IMR-90 (cell line): ENCODE data around the gene MPP2. TPM values are rescaled to one million over a fixed set of nuclear protein-coding genes. Genes with fewer than 3 reads are reported as not detected.

Source experiments
- ATAC-seq: fragments of 200-7000 bp; cut with Tn5 transposase; 2 replicates; pipeline ENCODE4 v1.9.1; 2020; ENCODE audit warnings: low read depth, mild to moderate bottlenecking, moderate library complexity
- BruUV-seq: library from RNA; stranded (reverse); fragments of 400-500 nt; replicated peaks from 2 replicates; lab custom pipeline; 2021; lab: Mats Ljungman, UMichigan
- CTCF ChIA-PET: fragments of 300-600 bp; formaldehyde crosslinking; extraction: SDS; loops from one replicate; lab custom pipeline; 2021; ENCODE audit warnings: antibody characterized with exemption; lab: Yijun Ruan, JAX
- POLR2A ChIA-PET: fragments of 300-600 bp; sonication (Branson Sonifier 250); formaldehyde crosslinking; loops from one replicate; lab custom pipeline; 2022; ENCODE audit warnings: antibody characterized with exemption; ENCODE audit not compliant: unreplicated experiment; lab: Charles Lee
- DNase-seq: peaks from one replicate; pipeline ENCODE4 v3.0.0; 2013
- H2AFZ ChIP-seq: replicated peaks from 2 replicates; pipeline ENCODE3; 2013; ENCODE audit warnings: low read length, mild to moderate bottlenecking; ENCODE audit not compliant: poor library complexity
- H2AK5ac ChIP-seq: 2 replicates; pipeline ENCODE4 v1.6.1; 2013; ENCODE audit warnings: low read depth, low read length, inconsistent platforms
- H2AK9ac ChIP-seq: replicated peaks from 2 replicates; pipeline ENCODE3; 2013; ENCODE audit warnings: mild to moderate bottlenecking, low read depth, low read length, moderate library complexity; ENCODE audit not compliant: poor library complexity
- H2BK120ac ChIP-seq: 2 replicates; pipeline ENCODE4 v1.6.1; 2013; ENCODE audit warnings: low read depth, low read length, inconsistent platforms
- H2BK15ac ChIP-seq: 3 replicates; pipeline ENCODE4 v1.6.1; 2013; ENCODE audit warnings: low read depth, low read length, inconsistent platforms
- H2BK20ac ChIP-seq: 2 replicates; pipeline ENCODE4 v1.6.1; 2013; ENCODE audit warnings: low read depth, mild to moderate bottlenecking, inconsistent platforms, low read length, moderate library complexity
- H2BK5ac ChIP-seq: 2 replicates; pipeline ENCODE4 v1.6.1; 2013; ENCODE audit warnings: mild to moderate bottlenecking, low read depth, low read length, inconsistent platforms; ENCODE audit not compliant: poor library complexity, severe bottlenecking
- H3K14ac ChIP-seq: replicated peaks from 2 replicates; pipeline ENCODE4 v1.6.1; 2013; ENCODE audit warnings: low read depth, low read length, inconsistent platforms
- H3K18ac ChIP-seq: 2 replicates; pipeline ENCODE4 v1.6.1; 2013; ENCODE audit warnings: low read depth, low read length, control low read depth
- H3K23ac ChIP-seq: 2 replicates; pipeline ENCODE4 v1.6.1; 2013; ENCODE audit warnings: low read depth, low read length, inconsistent platforms
- H3K27ac ChIP-seq: 2 replicates; pipeline ENCODE4 v1.5.1; 2013; ENCODE audit warnings: mild to moderate bottlenecking, control low read depth, low read length; ENCODE audit not compliant: insufficient read depth
- H3K27me3 ChIP-seq: 2 replicates; pipeline ENCODE4 v1.6.1; 2013; ENCODE audit warnings: low read length; ENCODE audit not compliant: control insufficient read depth, insufficient read depth
- H3K36me3 ChIP-seq: 2 replicates; pipeline ENCODE4 v1.6.1; 2013; ENCODE audit warnings: low read length, mixed read lengths; ENCODE audit not compliant: control insufficient read depth, insufficient read depth
- H3K4ac ChIP-seq: 2 replicates; pipeline ENCODE4 v1.6.1; 2013; ENCODE audit warnings: low read depth, low read length, inconsistent platforms
- H3K4me1 ChIP-seq: 2 replicates; pipeline ENCODE4 v1.6.1; 2013; ENCODE audit warnings: low read length, mixed read lengths; ENCODE audit not compliant: control insufficient read depth, insufficient read depth
- H3K4me2 ChIP-seq: 2 replicates; pipeline ENCODE4 v1.6.1; 2013; ENCODE audit warnings: low read depth, mild to moderate bottlenecking, control low read depth, low read length, moderate library complexity
- H3K4me3 ChIP-seq: 2 replicates; pipeline ENCODE4 v1.5.1; 2013; ENCODE audit warnings: low read depth, mild to moderate bottlenecking, control low read depth, low read length, moderate library complexity; ENCODE audit not compliant: insufficient read depth
- H3K56ac ChIP-seq: 2 replicates; pipeline ENCODE4 v1.6.1; 2013; ENCODE audit warnings: low read length, inconsistent platforms; ENCODE audit not compliant: insufficient read depth; ENCODE audit errors: extremely low read depth
- H3K79me1 ChIP-seq, 2 experiments: 2 replicates each; pipeline ENCODE4 v1.6.1; 2013; ENCODE audit warnings: low read length in 2 of 2, inconsistent platforms in 1 of 2, low read depth in 1 of 2
- H3K9ac ChIP-seq: 2 replicates; pipeline ENCODE4 v1.6.1; 2013; ENCODE audit warnings: low read depth, low read length, control low read depth
- H3K9me1 ChIP-seq: 2 replicates; pipeline ENCODE4 v1.6.1; 2013; ENCODE audit warnings: low read length, inconsistent platforms; ENCODE audit not compliant: insufficient read depth
- H3K9me3 ChIP-seq: 2 replicates; pipeline ENCODE4 v1.6.1; 2013; ENCODE audit warnings: low read length; ENCODE audit not compliant: control insufficient read depth, insufficient read depth
- H4K20me1 ChIP-seq: 2 replicates; pipeline ENCODE4 v1.6.1; 2013; ENCODE audit warnings: low read length, inconsistent platforms; ENCODE audit not compliant: insufficient read depth
- H4K5ac ChIP-seq: 2 replicates; pipeline ENCODE4 v1.6.1; 2013; ENCODE audit warnings: mild to moderate bottlenecking, low read depth, low read length, control low read depth
- H4K8ac ChIP-seq, 2 experiments: 2 replicates each; pipeline ENCODE4 v1.6.1; 2013; ENCODE audit warnings: low read depth in 2 of 2, low read length in 2 of 2, control low read depth in 1 of 2, inconsistent platforms in 1 of 2
- H4K91ac ChIP-seq: 2 replicates; pipeline ENCODE4 v1.6.1; 2013; ENCODE audit warnings: low read depth, low read length, inconsistent platforms; ENCODE audit not compliant: insufficient read depth
- CHD1 ChIP-seq: IDR thresholded peaks from 2 replicates; pipeline ENCODE4 v1.6.1; 2012; ENCODE audit warnings: low read depth, low read length, improper control_type of control experiment
- FOS ChIP-seq: fragments of 150-350 bp; IDR thresholded peaks from 2 replicates; pipeline ENCODE4 v1.6.1; 2016; ENCODE audit warnings: low read depth, low read length
- MAFK ChIP-seq: IDR thresholded peaks from 2 replicates; pipeline ENCODE4 v1.6.1; 2012; ENCODE audit warnings: low read depth, low read length, improper control_type of control experiment
- MXI1 ChIP-seq: IDR thresholded peaks from 2 replicates; pipeline ENCODE4 v1.6.1; 2012; ENCODE audit warnings: low read depth, mild to moderate bottlenecking, low read length, moderate library complexity, borderline replicate concordance
- NFE2L2 ChIP-seq: fragments of 150-350 bp; IDR thresholded peaks from 2 replicates; pipeline ENCODE4 v1.6.1; 2016; ENCODE audit warnings: low read depth, mild to moderate bottlenecking, low read length
- POLR2A ChIP-seq: IDR thresholded peaks from 2 replicates; pipeline ENCODE4 v1.6.1; 2012; ENCODE audit warnings: mild to moderate bottlenecking, low read depth, low read length
- RFX5 ChIP-seq: IDR thresholded peaks from 2 replicates; pipeline ENCODE4 v1.8.0; 2012; ENCODE audit warnings: low read depth, mild to moderate bottlenecking, low read length, moderate library complexity
- SMC3 ChIP-seq: fragments of 150-350 bp; IDR thresholded peaks from 2 replicates; pipeline ENCODE4 v1.6.1; 2016; ENCODE audit warnings: low read depth, mild to moderate bottlenecking, antibody characterized with exemption, low read length, moderate library complexity
- WGBS, 2 experiments: methylation state at CpG; one replicate each; pipeline versions ENCODE4 v1.1.5 to v1.1.7; 2013; ENCODE audit warnings: missing lambda C conversion rate in 2 of 2; ENCODE audit not compliant: insufficient read length in 1 of 2; ENCODE audit errors: extremely low coverage in 2 of 2; 5-methylcytosine and 5-hydroxymethylcytosine counted together
- dilution Hi-C: fragments of 300-500 bp; cut with HindIII; formaldehyde crosslinking; loops from one replicate; pipeline ENCODE4 v1.14.3; 2018; ENCODE audit warnings: low sequenced_read_pairs; ENCODE audit not compliant: unreplicated experiment
- in situ Hi-C: fragments of 300-500 bp; cut with MboI; formaldehyde crosslinking; loops from 3 replicates; pipeline ENCODE4 v1.14.3; 2019; ENCODE audit warnings: low sequenced_read_pairs, inconsistent platforms, mixed read lengths
- intact Hi-C: fragments of 100-400 bp; cut with micrococcal nuclease; formaldehyde crosslinking; loops from 2 replicates; pipeline ENCODE4 v1.10.0; 2022
- polyA plus RNA-seq, 3 experiments: library from polyadenylated mRNA; depleted of rRNA; stranded (reverse); fragments of >200 nt; gene quantifications; 2 replicates each; pipeline ENCODE4 v1.2.3, GENCODE V29; 2012; ENCODE audit warnings: low replicate concordance in 1 of 3
- total RNA-seq: library from RNA; depleted of rRNA; stranded (reverse); fragments of >200 nt; gene quantifications from 2 replicates; pipeline ENCODE4 v1.2.3, GENCODE V29; 2012
- TF ChIP-seq, protein P1 (sequence below): fragments of 150-350 bp; IDR thresholded peaks from 2 replicates; pipeline ENCODE4 v1.6.1; 2016; ENCODE audit warnings: low read depth, mild to moderate bottlenecking, low read length, moderate library complexity, borderline replicate concordance

MPP2 gene
- total and polyA plus RNA-seq, 2 of the 4 experiments (the other 2 are of a cell fraction), result 3.2 to 3.8 TPM

DNA sequence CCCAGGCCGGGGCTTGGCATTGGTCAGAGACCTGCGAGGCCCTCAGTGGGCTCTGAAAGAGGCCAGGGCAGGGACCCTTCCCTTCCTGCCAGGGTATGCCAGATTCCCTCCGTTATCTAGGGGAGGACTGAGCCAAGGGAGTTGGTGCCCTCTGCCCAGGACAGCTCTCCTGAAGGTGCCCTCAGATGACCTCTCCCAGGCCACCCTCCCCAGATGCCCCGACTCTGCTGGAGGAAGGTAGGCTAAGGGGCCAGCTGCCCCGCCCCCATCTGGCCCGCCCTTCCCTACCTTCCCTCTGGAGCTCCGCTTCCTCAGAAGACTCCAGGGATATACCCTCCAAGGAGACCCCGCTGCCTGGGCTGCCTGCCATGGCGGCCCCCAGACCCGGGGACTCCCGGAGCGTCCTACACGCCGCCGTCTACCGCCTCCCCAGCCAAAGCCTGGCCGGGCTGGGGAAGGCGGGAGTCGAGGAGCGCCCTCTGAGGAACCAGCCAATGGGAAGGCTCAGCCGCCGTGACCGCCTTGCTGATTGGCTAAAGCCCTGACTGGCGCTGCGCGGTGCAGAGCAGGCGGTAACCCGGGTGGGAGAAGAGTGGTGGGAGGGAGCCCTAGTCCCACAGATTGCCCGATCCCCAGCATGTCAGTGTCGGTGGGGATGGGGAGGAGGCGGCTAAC lies 7.0 kb downstream of the MPP2 start:
- peak overlapping the region; percentile 91 for H3K4me2 ChIP-seq
- H2BK120ac ChIP-seq, result no peak overlapping the region
- H3K9me1 ChIP-seq, result 0 out of 2 replicates have a peak, but pooled peaks cover 4% of the 10 kb centered on the region
- 2% methylated on average over 22 of the region's 31 CpGs; no CpG with 5 or more reads in 1 of the 2 experiments for WGBS, 2 experiments
- no peak overlapping the region; the same call in 1 of the 2 replicates for H3K14ac ChIP-seq
- no peaks in the 10 kb centered on the region for H3K79me1 ChIP-seq
- ChIA-PET POLR2A (no interaction called here), CTCF (no interaction called here)
- no peaks in the 10 kb centered on the region for H3K36me3 ChIP-seq
- H3K4me1 ChIP-seq, result no peaks in the 10 kb centered on the region
- H4K91ac ChIP-seq, result no peak overlapping the region
- no peak overlapping the region for H3K27ac ChIP-seq
- intact Hi-C loops, result no loop called here
- no peaks in the 10 kb centered on the region for H4K20me1 ChIP-seq
- no peak overlapping the region; the same call in 2 of the 3 replicates for H2BK15ac ChIP-seq
- H2AK5ac ChIP-seq, result no peak overlapping the region
- BruUV-seq, result no TSS peak
- dilution Hi-C loops, result no loop called here
- no peak overlapping the region for H4K5ac ChIP-seq
- in situ Hi-C loops, result no loop called here
- H3K18ac ChIP-seq, result no peak overlapping the region
- peak overlapping the region; percentile 31; the same call in 1 of the 2 replicates for H3K23ac ChIP-seq
- no peaks in the 10 kb centered on the region for H3K9me3 ChIP-seq
- peak; percentile 100 for ATAC-seq
- peak overlapping the region; percentile 43 for H3K4me3 ChIP-seq
- no peak for TF ChIP-seq CHD1
- TF ChIP-seq, protein P1, sequence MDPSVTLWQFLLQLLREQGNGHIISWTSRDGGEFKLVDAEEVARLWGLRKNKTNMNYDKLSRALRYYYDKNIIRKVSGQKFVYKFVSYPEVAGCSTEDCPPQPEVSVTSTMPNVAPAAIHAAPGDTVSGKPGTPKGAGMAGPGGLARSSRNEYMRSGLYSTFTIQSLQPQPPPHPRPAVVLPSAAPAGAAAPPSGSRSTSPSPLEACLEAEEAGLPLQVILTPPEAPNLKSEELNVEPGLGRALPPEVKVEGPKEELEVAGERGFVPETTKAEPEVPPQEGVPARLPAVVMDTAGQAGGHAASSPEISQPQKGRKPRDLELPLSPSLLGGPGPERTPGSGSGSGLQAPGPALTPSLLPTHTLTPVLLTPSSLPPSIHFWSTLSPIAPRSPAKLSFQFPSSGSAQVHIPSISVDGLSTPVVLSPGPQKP, result no peak
- no peak for TF ChIP-seq FOS
- TF ChIP-seq RFX5, result no peak
- no peak for TF ChIP-seq POLR2A
- TF ChIP-seq MXI1, result no peak
- no peak for TF ChIP-seq MAFK
- no peak for TF ChIP-seq NFE2L2
- TF ChIP-seq SMC3, result no peak
- H2BK20ac ChIP-seq, result no peak overlapping the region
- peak; percentile 72 for DNase-seq
- peak overlapping the region; percentile 15 for H2AK9ac ChIP-seq
- peak overlapping the region in 1 of 2 experiments; percentile 67; a peak in 1 of 4 replicates for H4K8ac ChIP-seq
- no peak overlapping the region for H3K56ac ChIP-seq
- peak overlapping the region; percentile 29; the same call in 1 of the 2 replicates for H3K9ac ChIP-seq
- H2BK5ac ChIP-seq, result no peak overlapping the region
- peak overlapping the region; percentile 93 for H2AFZ ChIP-seq
- no peak overlapping the region for H3K4ac ChIP-seq
- H3K27me3 ChIP-seq, result no peaks in the 10 kb centered on the region; the same call in 1 of the 2 replicates
